Retinal pigment epithelial cell (primary cell): Measurements from ENCODE around the gene FAM20C.

Source experiments
- DNase-seq: peaks from one replicate; pipeline ENCODE4 v3.0.0-alpha.2; 2010; ENCODE audit warnings: low read depth
- H3K4me3 ChIP-seq: 2 replicates; pipeline ENCODE4 v1.5.1; 2011; ENCODE audit warnings: mild to moderate bottlenecking, low read length, control low read depth, moderate library complexity
- TF ChIP-seq, protein P1 (sequence below): conservative IDR thresholded peaks from 2 replicates; pipeline ENCODE4 v1.5.1; 2011; ENCODE audit warnings: low read depth, low read length, control low read depth, inconsistent platforms

Gene FAM20C

GRCh38 chr7:280461-280860 is 88.1 kb downstream of the FAM20C start:
- H3K4me3 ChIP-seq: no peak overlapping the region
- TF ChIP-seq, protein P1, sequence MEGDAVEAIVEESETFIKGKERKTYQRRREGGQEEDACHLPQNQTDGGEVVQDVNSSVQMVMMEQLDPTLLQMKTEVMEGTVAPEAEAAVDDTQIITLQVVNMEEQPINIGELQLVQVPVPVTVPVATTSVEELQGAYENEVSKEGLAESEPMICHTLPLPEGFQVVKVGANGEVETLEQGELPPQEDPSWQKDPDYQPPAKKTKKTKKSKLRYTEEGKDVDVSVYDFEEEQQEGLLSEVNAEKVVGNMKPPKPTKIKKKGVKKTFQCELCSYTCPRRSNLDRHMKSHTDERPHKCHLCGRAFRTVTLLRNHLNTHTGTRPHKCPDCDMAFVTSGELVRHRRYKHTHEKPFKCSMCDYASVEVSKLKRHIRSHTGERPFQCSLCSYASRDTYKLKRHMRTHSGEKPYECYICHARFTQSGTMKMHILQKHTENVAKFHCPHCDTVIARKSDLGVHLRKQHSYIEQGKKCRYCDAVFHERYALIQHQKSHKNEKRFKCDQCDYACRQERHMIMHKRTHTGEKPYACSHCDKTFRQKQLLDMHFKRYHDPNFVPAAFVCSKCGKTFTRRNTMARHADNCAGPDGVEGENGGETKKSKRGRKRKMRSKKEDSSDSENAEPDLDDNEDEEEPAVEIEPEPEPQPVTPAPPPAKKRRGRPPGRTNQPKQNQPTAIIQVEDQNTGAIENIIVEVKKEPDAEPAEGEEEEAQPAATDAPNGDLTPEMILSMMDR: no peak
- no peak for DNase-seq

GRCh38 chr7:281637-282036 is 89.3 kb downstream of the FAM20C start:
- no peak overlapping the region for H3K4me3 ChIP-seq
- no peak for DNase-seq
- TF ChIP-seq, protein P1: no peak

- TF ChIP-seq, protein P1: no peak
- DNase-seq: no peak
- no peak overlapping the region for H3K4me3 ChIP-seq
These were observed 90.2 kb downstream of the FAM20C start for GRCh38 chr7:282621-283020.

DNA sequence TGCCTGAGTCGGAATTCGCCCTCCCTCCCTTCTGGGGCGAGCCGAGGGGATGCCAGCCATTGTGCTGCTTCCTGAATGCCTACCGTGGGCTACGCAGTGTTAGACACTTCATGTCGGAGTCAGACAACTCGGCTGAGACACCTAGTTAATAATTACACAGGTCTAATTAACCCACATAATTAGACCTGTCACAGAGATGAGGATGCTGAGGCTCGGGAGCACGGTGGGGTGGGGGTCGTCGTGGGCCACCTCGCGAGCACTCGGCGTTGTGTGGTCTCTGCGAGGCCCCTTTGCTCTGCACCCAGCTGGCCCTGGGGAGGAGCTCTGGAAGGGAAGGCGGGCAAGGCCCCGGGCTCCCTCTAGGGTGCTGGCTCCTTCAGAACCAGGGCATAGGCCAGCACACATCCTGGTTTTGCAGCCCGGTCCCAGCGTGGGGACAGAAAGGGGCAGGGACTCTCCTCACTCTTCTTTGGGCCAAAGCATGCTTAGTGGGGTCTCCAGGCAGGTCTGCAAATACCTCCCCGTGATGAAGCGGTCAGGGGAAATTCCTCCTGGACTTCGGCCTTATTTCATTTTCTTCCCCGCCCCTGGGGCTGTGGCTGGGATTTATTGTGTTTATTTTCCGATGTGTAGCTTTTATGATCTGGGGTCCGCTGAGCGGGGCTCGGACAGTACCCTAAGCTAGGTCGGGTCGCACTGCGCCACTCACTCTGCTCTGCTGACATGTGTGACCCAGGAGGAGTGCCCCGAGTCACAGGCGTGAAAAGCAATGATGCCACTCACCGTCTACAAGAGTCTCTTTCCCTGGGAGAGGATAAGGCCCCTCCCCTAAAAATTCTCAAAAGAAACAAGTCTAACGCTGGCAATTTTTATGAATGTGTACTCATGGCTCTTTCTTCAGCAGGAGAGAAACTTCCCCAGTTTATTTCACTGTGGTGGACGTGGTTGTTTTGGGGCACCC is 92.7 kb downstream of the FAM20C start:
- H3K4me3 ChIP-seq: no peak overlapping the region
- DNase-seq: no peak
- TF ChIP-seq, protein P1: no peak

GRCh38 chr7:285731-286130 is 93.4 kb downstream of the FAM20C start:
- no peak overlapping the region for H3K4me3 ChIP-seq
- no peak for DNase-seq
- TF ChIP-seq, protein P1: no peak

- TF ChIP-seq, protein P1: no peak
- no peak for DNase-seq
- no peak overlapping the region for H3K4me3 ChIP-seq
These were observed 93.9 kb downstream of the FAM20C start for GRCh38 chr7:286266-286665.

- no peak overlapping the region for H3K4me3 ChIP-seq
- TF ChIP-seq, protein P1: no peak
- DNase-seq: no peak
These were observed 96.3 kb downstream of the FAM20C start for GRCh38 chr7:288671-289101.
